HG03432 (cell line): ENCODE results near the gene ARFIP1.
"Not testable (repeated sequence)": the region's sequence is repeated elsewhere in the genome, so short reads cannot be mapped to it uniquely, and the experiment has no call there.

ENCODE experiments used
- ATAC-seq: cut with Tn5 transposase; IDR thresholded peaks from one replicate; pipeline ENCODE4 v1.9.1; 2021; ENCODE audit warnings: mild to moderate bottlenecking, moderate library complexity; ENCODE audit not compliant: unreplicated experiment

The ARFIP1 gene

DNA sequence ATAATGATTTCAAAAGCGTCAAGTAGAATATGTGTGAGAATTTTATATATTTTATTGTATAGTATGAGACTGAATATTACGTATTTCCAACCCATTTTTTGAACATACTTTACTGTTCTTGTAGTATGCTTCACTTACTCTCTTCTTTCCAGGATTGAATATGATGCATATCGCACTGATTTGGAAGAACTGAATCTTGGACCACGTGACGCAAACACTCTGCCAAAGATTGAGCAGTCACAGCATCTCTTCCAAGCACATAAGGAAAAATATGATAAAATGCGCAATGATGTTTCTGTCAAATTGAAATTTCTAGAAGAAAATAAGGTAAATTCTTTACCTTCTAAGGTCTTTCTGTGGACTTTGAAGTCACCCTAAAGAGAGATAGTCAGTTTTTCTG, 108.2 kb downstream of the ARFIP1 start:
- no peak for ATAC-seq

- ATAC-seq: no peak
Measured at GRCh38 chr4:152892974-152893373, 113.2 kb downstream of the ARFIP1 start.

DNA sequence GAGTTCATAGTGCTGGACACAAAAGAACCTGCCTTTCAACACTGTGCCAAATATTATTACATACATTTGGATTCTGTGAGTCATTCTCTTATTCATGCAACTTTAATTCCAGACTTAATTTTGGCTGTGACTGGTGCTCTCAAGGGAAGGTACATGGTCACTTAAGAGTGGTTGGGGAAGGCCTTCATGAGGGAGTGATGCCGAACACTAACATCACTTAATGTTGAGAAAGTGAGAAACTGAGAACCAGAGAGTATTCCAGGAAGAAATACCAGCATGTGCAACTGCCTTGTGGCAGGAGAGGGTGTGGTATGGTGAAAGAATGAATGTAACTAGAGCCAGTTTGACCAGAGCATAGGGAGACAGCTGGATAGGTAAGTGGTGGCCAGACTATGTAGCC, 114.9 kb downstream of the ARFIP1 start:
- no peak for ATAC-seq

- ATAC-seq: no peak
Measured at GRCh38 chr4:152896811-152897210, 117.1 kb downstream of the ARFIP1 start.

DNA sequence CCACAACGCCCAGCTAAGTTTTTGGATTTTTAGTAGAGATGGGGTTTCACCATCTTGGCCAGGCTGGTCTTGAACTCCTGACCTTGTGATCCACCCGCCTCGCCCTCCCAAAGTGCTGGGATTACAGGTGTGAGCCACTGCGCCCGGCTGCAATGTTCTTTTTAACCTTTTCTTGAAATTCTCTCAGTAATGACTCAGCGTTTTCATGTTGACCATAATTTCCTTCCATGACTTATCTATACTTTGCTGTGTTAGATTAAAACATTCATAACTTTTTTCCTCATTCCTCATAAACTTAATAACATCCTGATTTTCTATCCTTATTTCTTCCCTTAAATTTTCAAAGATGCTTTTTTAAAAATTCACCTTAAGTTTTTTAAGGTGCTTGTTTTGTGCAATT, 118.4 kb downstream of the ARFIP1 start:
- ATAC-seq: not testable (repeated sequence)

- ATAC-seq: no peak
Measured at GRCh38 chr4:152898606-152899005, 118.9 kb downstream of the ARFIP1 start.

DNA sequence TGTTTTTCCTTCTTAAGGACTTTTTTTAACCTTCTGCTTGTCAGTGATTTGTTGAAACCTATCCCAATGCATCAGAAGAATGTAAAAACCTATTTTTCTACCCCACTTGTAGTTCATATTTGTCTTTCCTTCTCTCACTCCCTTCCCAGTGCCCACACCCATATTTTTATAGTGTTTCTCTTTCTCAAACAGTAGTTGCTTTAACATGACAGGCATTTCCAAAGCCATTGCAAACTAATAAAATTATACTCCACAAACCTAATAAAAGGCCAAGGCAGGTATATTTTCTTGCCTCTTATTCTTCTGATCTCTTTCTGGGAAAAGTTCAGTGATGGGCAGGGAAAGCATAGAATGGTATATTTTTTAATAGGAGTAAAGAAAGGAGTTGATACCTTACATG, 120.6 kb downstream of the ARFIP1 start:
- ATAC-seq: no peak

DNA sequence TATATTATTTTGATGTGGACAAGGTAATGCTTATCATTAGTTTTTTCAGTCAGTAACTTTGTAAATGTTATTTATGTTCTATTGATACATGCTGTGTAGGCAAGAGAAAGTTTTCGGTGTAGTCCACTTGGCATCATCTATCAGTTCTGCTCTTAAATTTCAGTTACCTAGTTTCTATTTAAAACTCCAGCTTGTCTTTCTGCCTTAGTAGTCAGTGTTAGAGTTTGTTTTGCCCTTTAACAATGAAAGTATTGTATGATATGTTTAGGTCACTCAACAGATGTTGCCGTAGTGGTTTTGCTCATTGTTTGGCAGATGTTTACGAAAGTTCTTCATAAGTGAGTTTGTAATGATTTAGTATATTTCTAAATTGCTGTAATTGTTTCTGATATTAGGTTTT, 121.5 kb downstream of the ARFIP1 start:
- ATAC-seq: no peak

DNA sequence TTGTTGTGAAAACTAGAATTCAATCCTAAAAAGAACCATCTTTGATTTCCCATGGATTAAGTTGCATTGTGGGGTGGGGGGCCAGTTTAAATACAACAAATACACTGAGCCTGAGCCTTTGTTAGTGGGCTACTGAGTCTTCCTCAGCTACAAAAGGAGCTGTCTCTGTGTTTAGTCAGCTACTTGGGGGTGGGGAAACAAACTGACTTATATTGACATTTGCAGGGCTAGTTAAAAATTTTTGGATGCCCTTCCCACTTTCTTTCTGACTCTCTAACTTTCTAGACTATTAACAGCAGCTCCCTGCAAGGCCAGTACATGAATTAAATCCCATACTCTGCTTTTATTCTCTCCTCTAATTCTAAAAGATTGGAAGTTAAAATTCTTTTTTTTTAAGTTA, 123.9 kb downstream of the ARFIP1 start:
- ATAC-seq: no peak

- no peak for ATAC-seq
Measured at GRCh38 chr4:152909901-152910300, 130.1 kb downstream of the ARFIP1 start.

GRCh38 chr4:152910521-152910920, 130.8 kb downstream of the ARFIP1 start:
- no peak for ATAC-seq

- ATAC-seq: no peak
Measured at GRCh38 chr4:152917543-152918395, 138.0 kb downstream of the ARFIP1 start.

- no peak for ATAC-seq
Measured at GRCh38 chr4:152919826-152920225, 140.1 kb downstream of the ARFIP1 start.

DNA sequence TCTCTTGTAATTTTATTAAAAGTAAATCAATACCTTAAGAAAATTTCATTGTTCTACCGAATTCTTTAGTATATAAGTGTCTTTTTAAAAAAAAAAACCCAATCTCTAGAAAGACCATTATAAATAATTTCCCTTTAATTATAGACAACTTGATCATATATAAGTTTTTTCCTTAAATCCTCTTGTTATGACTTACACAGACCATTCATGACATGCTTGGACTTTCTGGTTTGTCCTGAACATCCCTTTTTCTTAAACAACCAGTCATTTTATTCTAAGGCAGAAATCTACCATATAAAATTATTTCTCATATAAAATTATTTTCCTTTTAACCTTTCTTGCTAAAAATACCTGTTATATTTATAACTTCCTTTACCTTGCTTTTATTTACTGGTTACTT, 141.0 kb downstream of the ARFIP1 start:
- ATAC-seq: no peak

- no peak for ATAC-seq
Measured at GRCh38 chr4:152921284-152921683, 141.5 kb downstream of the ARFIP1 start.

- no peak for ATAC-seq
Measured at GRCh38 chr4:152925851-152926250, 146.1 kb downstream of the ARFIP1 start.

GRCh38 chr4:152926959-152927358, 147.2 kb downstream of the ARFIP1 start:
- ATAC-seq: no peak

DNA sequence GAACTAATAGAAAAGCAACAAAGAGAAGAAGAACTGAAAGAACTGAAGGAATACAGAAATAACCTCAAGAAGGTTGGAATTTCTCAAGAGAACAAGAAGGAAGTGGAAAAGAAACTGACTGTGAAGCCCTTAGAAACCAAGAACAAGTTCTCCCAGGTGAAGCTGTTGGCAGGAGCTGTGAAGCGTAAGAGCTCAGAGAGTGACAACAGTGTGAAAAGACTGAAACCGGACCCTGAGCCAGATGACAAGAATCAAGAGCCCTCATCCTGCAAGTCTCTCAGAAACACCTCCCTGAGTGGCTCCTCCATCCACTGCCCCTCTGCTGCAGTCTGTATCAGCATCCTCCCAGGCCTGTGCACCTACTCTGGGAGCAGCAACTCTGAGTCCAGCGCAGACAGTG, 148.0 kb downstream of the ARFIP1 start:
- peak; percentile 58 for ATAC-seq

- ATAC-seq: no peak
Measured at GRCh38 chr4:152928286-152928685, 148.5 kb downstream of the ARFIP1 start.

- no peak for ATAC-seq
Measured at GRCh38 chr4:152929888-152930287, 150.1 kb downstream of the ARFIP1 start.

DNA sequence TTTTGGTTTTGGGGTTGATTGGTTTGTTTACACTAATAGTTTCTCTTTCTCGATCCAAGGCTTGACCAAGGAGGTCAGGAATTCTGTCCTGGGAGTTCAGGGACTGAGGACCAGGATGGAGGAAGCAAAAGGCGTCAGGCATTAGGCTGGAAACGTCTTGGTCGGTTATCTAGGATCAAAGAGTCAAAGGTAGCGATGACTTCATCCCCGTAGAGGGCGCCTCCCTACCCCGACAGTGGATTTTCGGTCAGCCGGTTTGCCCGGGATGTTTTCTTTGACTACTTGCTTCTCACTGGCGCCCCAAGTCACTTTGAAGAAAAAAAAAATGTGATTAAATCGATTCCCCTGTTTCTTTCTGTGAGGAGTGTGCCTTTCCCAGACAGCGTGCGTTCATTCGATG, 155.4 kb downstream of the ARFIP1 start:
- ATAC-seq: no peak

DNA sequence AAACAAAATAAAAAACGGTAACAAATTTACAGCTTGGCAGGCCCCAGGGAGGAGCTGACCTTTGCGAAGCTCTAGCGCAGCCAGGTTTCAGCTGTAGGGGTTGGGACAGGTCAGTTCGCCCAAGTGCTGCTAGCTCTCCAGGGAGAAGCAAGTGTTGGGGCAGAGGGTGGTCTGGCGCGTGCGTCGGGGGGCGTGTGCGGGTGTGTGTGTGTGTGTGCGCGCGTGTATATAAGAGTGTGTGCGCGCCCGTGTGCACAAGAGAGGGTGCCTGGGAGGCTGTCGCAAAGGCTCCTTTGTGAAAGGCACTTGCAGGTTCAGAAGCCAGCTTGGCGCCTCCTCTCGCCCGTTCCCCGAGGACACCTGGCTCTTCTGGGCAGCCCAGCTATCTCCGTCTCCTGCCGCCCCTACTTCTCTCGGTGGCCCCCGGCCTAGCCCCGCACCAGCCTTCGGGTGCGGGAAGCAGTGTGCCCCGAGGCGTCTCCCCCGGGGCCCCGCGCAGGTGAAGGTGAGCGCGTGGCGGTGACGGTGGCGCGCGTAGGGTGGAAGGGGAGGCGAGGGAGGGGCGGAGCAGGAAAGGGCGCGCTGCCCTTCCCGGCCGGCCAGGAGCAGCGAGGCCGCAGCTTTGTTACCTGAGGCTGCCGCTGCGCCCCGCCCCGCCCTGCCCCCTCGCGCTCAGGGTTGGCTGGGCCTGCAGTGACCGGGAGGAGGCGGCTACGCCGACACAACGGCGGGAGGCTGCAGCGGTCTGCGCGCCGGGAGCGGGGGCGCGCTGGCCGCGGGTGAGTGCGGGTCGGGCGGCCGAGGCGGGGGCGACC, 156.1 kb downstream of the ARFIP1 start, which contains the start of gene FHDC1:
TSS of gene FHDC1 (plus strand) at position 693 of the 815 bp plus-strand sequence. CDS start 6,735 bp downstream, outside the sequence.
- ATAC-seq: peak; percentile 39
